DOHH2 (cell line): ENCODE measurements around the gene MMP2.

Experiments used
- CTCF ChIP-seq: fragments of 200-600 bp; sonication (generic); IDR thresholded peaks from one replicate; pipeline ENCODE4 v1.5.1; 2014; ENCODE audit warnings: antibody characterized with exemption, mild to moderate bottlenecking, low read depth, low read length; ENCODE audit not compliant: poor library complexity, severe bottlenecking
- EZH2phosphoT487 ChIP-seq: fragments of 200-600 bp; sonication (generic); IDR thresholded peaks from 2 replicates; pipeline ENCODE4 v1.6.1; 2017; ENCODE audit warnings: borderline replicate concordance, mild to moderate bottlenecking, antibody characterized with exemption, low read length, moderate library complexity, mixed read lengths

- no peak for TF ChIP-seq EZH2phosphoT487
- TF ChIP-seq CTCF, result no peak
Measured at GRCh38 chr16:55499951-55500529, 21.0 kb downstream of the MMP2 start.
